RWPE1 (cell line): ENCODE results near the gene KRTAP12-4.

Source experiments
- CTCF ChIA-PET: fragments of 350-600 bp; sonication (Branson Sonifier 250); formaldehyde crosslinking; extraction: SDS; loops from one replicate; lab custom pipeline; 2021; lab: Yijun Ruan, JAX
- POLR2A ChIA-PET: fragments of 400-600 bp; formaldehyde crosslinking; extraction: SDS; loops from one replicate; lab custom pipeline; 2020; ENCODE audit warnings: antibody characterized with exemption; ENCODE audit not compliant: low non-redundant PET; lab: Yijun Ruan, JAX
- DNase-seq: peaks from one replicate; pipeline ENCODE4 v3.0.0; 2012; ENCODE audit warnings: low spot score
- H3K27ac ChIP-seq: fragments of 450-650 bp; 2 replicates; pipeline ENCODE4 v1.5.1; 2017
- TF ChIP-seq, protein P1 (sequence below): fragments of 450-650 bp; conservative IDR thresholded peaks from 2 replicates; pipeline ENCODE4 v1.5.1; 2017; ENCODE audit warnings: low read depth, mild to moderate bottlenecking

Gene KRTAP12-4

DNA sequence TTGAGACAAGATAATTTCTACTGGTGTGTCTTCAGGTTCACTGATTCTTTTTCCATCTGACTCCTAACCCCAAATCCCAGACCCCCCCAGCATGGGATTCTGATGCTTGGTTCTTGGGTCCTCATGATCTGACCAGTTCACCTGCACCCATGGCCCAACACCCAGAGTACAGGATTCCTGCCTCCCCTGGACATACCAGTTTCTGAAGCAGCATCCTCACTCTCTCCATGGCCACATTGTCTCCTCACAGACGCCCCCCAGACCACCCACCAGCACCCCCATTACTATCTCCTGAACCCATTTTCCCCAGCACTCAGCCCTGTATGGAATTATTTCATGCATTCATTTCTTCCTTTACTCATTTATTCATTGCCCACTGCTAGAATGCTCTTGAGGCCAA is 2.4 kb upstream of the KRTAP12-4 start:
- TF ChIP-seq, protein P1, sequence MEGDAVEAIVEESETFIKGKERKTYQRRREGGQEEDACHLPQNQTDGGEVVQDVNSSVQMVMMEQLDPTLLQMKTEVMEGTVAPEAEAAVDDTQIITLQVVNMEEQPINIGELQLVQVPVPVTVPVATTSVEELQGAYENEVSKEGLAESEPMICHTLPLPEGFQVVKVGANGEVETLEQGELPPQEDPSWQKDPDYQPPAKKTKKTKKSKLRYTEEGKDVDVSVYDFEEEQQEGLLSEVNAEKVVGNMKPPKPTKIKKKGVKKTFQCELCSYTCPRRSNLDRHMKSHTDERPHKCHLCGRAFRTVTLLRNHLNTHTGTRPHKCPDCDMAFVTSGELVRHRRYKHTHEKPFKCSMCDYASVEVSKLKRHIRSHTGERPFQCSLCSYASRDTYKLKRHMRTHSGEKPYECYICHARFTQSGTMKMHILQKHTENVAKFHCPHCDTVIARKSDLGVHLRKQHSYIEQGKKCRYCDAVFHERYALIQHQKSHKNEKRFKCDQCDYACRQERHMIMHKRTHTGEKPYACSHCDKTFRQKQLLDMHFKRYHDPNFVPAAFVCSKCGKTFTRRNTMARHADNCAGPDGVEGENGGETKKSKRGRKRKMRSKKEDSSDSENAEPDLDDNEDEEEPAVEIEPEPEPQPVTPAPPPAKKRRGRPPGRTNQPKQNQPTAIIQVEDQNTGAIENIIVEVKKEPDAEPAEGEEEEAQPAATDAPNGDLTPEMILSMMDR: no peak
- ChIA-PET POLR2A (no interaction called here), CTCF (no interaction called here)
- DNase-seq: no peak
- no peak overlapping the region for H3K27ac ChIP-seq

DNA sequence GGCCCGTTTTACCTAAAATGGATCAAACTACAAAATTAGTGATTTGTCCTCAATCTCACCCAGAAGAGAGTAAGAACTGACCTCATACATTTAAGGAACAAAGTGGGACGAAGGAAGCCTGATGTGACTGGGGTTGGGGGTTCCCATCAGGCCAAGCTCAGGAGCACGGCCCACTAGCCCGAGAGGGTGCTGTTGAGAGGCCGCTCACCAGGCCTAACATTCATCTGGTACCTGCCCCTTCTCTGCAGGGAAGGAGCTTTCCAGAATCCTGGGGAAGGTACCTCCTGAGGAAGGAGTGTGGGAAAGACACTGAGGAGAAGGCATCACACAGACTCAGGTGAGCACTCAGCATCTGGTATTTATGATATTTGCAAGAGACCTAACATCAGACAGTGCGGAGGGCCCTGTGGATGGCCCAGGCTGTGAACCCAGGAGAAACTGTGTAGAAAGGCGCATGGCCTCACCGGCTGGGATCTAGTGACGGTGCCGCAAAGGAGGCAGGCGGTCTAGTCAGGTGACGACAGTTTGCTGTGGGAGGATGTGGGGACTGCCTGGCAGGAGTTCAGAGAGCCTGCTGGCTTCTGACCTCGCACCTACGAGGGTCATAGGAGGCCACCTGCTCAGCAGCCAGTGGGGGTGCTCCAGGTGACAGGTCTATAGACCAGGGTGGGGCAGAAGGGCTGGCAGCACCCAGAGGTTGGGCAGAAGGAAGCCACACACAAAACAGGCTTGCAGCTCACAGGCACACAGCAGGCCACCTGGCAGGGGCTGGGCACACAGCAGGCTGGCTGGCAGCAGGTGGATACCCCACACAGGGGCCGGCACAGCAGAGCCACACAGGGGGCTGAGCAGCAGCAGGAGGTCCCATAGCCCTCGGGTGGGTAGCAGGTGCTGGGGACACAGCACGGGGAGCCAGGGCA is 543 bp downstream of the KRTAP12-4 start:
- H3K27ac ChIP-seq: no peak overlapping the region
- no peak for DNase-seq
- POLR2A ChIA-PET: no interaction called here
- CTCF ChIA-PET: no interaction called here
- TF ChIP-seq, protein P1: no peak

DNA sequence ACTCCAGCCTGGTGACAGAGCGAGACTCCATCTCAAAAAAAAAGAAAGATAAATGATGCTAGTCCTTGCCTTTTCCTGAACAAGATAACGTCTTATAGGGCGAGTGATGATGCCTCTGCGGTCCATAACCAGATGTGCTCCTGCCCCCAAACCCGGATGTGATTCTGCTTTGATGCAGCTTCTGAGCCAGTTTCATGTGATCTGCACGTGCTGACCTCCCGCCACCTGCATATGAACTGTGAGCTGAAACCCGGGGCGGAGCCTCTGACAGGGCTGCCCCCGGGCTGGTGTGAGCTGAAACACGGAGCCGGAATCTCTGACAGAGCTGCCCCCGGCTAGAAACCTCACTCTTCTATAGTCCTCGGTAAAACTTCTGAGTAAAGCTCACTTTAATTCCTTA is 1.3 kb downstream of the KRTAP12-4 start:
- H3K27ac ChIP-seq: no peak overlapping the region
- TF ChIP-seq, protein P1: no peak
- ChIA-PET POLR2A (no interaction called here), CTCF (no interaction called here)
- DNase-seq: no peak

DNA sequence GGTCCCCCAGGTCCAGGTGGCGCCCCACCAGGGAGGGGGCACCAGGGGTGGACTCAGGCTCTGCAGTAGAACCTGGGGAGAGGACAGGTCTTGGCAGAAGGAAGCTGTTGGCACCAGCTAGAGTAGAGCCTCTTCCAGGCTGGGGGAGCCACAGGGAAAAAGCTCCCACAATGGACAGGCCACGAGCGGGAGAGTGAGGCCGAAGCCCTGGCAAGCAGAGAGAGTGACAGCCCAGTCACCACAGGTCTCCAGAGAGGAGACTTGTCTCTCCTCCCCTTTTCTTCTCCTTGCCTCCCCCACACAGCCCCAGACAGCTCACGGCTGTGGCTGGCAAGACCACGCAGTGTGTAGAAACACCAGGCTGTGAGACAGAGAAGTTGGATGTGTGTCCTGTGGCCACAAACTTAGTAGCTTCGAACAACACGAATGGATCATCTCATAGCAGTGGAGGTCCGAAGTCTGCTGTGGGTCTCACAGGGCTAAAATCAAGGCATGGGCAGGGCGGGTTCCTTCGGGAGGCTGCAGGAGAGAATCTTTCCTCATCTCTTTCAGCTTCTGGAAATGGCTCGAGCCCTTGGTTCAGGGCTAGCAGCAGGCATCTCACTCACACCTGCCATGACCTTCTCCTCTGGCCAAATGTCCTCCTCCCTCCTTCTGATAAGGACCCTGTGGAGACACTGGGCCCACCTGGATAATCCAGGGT is 3.3 kb downstream of the KRTAP12-4 start:
- DNase-seq: no peak
- TF ChIP-seq, protein P1: no peak
- ChIA-PET CTCF (no interaction called here), POLR2A (no interaction called here)
- no peak overlapping the region for H3K27ac ChIP-seq

DNA sequence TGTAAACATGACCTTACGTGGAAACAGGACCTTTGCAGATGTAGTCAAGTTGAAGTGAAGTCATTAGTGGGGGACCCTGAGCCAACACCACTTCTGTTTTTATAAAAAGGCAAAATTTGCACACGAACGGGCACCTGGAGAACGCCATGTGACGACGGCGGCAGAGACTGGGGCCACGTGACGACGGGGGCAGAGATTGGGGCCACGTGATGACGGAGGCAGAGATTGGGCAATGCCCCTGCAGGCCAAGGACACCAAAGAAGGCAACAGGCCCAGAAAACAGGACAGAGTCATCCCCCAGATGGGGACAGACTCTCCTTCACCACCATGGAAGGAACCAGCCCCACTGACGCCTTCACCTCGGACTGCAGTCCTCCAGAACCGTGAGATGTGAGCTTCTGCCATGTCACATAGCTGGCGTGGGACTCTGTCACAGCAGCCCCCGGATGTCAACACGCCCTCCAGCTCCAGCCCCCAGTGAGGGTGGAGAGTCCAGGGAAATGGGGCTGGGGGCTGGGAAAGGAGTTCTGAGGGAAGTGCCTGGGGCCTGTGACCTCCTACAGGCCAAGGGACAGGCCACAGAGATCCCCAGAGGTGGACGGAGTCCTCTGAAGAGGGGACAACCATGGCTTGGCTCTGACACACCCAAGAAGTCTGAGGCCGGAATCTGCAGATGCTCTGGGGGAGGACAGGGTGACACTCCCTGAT is 4.0 kb downstream of the KRTAP12-4 start:
- DNase-seq: no peak
- TF ChIP-seq, protein P1: no peak
- CTCF ChIA-PET: no interaction called here
- POLR2A ChIA-PET: no interaction called here
- no peak overlapping the region for H3K27ac ChIP-seq

DNA sequence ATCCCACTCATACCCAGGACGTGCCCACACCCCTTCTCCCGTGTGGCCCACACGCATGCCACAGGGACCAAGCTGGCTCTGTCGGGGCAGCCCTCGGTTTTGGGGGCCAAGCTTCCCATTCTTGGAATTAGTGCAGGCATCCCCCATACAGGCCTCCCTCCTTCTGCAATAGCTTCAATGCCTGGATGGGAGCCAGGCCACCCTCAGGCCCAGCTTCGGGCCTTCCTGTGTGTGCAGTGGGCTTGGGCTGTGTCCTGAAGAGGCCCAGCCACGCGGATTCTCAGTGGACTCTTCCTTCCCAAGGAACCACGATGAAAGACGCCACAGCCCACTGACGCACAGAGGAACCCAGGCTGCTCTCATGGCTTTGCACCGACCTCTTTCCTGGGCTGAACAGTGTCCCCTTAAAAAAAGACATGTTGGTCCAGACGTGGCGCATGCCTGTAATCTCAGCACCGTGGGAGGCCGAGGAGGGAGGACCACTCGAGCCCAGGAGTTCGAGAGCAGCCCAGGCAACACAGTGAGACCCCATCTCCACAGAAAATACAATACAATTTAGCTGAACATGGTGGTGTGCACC is 4.8 kb downstream of the KRTAP12-4 start:
- no peak overlapping the region for H3K27ac ChIP-seq
- ChIA-PET CTCF (no interaction called here), POLR2A (no interaction called here)
- TF ChIP-seq, protein P1: no peak
- DNase-seq: no peak
